Activated CD8-positive, alpha-beta memory T cell treated with anti-CD3 and anti-CD28 coated beads, Interleukin-2, amount 50 U/mL, for 1 hour (primary cell): ENCODE results near the gene CRIP2.

Source experiments
- DNase-seq: peaks from one replicate; pipeline ENCODE4 v3.0.0-alpha.2; 2020; ENCODE audit errors: extremely low read depth

The CRIP2 gene

DNA sequence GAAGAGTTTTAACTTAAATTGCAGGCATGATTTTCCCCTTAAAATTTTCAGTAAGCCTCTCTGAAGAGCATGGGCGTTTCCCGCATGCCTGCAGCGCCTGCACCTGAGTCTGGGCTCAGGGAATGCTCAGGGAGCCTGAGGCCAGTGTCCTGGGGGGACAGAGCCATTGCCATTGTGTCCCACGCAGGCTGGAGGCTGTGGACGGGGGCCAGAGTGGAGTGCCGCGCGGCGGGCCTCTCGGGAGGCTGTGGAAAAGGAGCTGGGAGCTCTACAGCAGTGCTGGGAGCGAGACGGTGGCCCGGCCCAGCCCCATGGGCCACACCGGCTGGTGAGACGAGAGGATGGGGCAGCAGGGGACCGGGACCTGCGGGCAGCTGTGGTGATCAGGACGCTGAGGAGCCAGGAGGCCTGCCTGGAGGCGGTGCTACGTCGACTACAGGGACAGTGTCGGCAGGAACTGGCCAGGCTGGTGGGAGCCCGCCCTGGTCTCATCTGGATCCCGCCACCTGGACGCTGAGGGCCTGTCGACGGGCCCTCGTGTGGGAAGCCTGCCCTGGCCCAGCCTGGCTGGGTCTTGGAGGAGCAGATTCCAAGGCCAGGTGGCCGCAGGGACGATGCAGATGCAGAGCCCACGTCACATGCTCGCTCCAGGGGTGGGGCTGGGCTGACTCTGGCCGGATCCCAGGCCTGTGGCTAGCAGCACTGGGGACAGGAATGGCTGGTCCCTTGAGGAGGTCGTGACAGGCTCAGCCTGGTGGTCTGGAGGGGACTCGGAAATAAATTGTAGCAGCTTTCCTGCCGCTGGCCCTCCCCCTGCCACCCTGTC, 24.0 kb downstream of the CRIP2 start:
- DNase-seq = no peak

GRCh38 chr14:105499256-105500035, 24.8 kb downstream of the CRIP2 start:
- no peak for DNase-seq

GRCh38 chr14:105500036-105500725, 25.6 kb downstream of the CRIP2 start:
- DNase-seq = no peak

GRCh38 chr14:105500726-105501101, 26.1 kb downstream of the CRIP2 start:
- DNase-seq = no peak

DNA sequence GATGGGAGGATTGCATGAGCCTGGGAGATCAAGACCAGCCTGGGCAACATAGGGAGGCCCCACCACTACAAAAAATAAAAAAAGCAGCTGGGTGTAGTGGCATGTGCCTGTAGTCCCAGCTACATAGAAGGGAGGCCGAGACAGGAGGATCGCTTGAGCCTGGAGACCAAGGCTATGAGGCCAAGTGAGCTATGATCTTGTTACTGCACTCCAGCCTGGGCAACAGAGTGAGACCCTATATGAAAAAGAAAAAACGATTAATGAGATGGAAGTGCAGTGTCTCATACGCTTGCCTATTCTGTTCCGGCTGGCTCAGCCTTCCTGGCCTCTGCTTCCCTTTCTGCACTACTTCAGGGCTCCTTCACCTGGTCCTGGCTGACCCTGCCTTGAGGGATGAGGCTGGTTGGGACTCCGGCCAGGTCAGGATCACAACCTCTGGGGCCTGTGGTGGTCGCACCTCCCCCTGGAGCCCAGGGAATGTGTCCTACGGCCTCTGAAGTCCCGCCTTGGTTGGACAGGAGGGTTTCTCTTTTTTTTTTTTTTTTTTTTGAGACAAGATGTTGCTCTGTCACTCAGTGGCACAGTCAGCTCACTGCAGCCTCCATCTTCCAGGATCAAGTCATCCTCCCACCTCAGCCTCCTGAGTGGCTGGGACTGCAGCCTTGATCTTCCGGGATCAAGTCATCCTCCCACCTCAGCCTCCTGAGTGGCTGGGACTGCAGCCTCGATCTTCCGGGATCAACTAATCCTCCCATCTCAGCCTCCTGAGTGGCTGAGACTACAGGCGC, 27.1 kb downstream of the CRIP2 start:
- DNase-seq = no peak

DNA sequence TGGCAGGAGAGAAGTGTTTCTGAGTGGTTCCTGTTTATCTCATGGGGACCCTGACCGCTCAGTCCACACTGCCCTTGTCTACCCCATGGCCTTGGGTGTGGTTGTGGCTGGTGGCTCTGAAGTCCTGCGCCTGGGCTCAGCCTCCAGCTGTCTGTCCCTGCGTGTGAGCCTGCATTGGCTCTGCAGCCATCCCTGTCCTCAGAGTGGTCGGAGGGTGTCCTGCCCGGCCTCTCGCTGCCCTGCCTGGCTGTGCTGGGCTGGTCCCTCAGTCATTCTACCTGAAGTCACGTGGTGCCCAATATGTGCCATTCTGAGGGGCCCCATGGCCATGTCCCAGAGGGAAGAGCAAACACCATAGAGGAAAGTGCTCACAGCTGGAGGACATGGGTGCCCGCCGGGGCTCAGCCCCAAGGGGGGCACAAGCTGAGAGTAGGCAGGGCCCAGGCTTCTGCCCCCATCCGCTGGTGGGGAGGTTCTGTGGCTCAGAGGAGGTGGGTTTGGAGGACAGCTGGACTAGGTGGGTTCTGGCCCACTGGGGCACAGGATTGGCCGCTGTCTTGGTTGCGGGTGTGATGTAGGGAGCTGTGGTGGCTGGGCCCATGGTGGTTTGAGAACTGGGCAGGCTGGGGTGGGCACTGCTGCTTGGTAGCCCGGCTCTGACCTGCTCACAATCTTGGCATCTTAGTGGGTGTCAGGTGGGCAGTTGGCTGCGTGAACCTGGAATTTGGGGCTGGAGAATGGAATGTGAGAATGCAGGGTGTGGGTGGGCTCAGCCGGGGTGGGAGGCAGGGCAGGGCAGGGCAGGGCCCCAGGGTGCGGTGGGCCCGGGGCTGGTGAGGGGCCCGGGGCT, 28.1 kb downstream of the CRIP2 start:
- no peak for DNase-seq

DNA sequence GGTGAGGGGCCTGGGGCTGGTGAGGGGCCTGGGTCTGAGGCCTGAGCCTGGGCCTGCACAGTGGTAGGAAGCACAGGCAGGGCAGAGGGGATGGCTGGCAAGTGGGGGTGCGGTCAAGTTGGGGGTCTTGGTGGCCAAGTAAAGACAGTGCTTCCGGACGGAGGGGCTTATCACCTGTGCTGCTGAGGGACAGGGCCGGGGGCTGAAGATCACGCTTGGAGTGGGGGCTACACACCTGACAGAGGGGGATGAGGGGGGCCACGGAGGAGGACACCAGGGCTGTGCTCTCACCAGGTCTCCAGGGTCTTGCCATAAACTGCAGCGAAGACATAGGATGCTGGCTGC, 28.6 kb downstream of the CRIP2 start:
- DNase-seq = no peak

- no peak for DNase-seq
Observed at GRCh38 chr14:105503935-105504692, 29.5 kb downstream of the CRIP2 start.

DNA sequence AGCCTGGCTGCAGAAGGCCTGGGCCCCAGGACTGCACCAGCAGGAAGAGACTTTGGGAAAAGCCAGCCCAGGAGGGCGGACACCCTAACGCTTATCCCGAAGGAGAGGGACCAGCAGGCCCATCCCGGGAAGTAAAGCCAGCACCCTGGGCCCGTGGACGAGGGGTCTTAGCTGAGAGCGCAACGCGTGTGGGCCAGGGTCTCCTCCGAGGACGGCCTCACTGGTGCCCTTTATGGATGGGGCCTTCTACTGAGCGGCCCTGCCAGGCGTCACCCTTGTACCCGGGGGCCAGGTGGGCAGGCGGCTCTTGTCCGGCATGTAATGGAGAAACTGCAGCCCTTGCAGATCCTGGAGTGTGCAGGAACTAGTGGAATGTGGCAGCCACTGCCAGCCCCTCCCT, 30.5 kb downstream of the CRIP2 start:
- DNase-seq = no peak

GRCh38 chr14:105507247-105507646, 32.6 kb downstream of the CRIP2 start:
- DNase-seq = no peak

GRCh38 chr14:105508069-105508468, 33.4 kb downstream of the CRIP2 start:
- DNase-seq = no peak

DNA sequence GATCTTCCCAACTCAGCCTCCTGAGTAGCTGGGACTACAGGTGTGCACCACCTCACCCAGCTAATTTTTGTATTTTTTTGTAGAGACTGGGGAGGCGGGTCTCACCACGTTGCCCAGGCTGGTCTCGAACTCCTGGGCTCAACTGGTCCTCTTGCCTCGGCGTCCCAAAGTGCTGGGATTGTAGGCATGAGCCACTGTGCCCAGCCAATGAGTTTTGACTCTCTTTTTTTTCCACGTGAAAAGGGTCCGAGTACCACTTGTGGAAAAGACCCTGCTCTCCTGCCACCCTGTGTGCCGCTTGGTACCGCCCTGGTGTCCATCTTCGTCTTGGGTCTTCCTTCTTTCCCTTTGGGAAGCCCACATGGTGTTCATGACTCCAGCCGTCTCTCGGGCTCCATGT, 34.0 kb downstream of the CRIP2 start:
- DNase-seq = no peak

DNA sequence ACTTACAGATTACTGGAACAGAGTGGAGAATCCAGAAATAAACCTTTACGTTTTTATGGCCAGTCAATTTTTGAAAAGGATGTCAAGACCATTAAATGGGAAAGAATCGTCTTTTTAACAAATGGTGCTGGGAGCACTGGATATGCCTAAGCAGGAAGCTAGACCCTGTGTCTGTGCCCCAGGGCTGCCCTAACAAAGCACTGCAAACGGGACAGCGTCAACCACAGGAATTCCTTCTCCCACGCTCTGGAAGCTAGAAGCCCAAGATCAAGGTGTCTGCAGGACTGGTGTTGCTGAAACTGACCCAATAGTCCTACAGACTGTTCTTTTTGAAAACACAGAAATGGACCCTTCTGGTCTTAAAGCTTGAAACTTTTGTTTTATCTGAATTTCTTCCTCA, 42.5 kb downstream of the CRIP2 start:
- DNase-seq = no peak

DNA sequence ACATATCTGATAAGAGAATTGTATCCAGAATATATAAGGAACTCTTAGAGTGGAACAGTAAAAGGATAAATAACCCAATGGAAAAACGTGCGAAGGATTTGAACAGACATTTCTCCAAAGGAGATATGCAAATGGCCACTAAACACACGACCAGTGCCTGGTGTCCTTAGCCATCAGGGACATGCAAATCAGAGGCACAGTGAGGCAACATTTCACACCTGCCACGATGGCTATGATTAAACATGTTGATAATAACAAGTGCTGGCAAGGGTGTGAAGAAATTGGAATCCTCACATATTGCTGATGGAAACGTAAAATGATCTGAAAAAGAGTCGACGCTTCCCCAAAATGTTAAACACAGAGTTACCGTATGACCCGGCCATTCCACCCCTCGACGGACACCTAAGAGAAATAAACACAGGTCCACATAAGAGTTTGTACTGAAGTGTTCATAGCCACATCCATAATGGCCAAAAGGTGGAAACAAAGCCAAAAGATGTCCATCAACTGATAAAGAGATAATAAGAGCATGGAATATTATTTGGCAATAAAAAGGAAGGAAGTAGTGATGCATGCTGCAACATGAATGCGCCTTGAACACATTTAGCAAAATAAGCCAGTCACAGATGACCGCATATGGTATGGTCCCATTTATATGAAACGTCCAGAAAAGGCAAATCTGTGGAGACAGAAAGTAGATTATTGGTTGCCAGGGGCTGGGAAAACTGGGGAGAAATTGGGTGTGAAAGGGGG, 45.5 kb downstream of the CRIP2 start:
- DNase-seq = no peak

DNA sequence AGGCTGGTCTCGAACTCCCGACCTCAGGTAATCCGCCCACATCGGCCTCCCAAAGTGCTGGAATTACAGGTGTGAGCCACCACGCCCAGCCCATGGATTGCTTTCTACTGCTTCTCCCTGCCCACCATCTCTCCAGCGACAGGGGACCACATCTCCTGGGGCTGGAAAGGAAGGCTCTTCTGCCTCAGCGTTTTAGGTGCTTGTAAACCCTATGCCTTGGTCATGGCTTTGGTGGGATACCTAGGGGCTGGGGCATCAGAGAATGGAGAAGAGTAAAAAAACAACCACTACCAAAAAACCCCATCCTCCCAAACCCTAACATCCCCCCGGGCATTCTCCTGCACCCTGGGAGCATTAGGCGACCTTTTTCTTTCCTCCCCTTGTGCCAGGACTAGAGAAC, 50.7 kb downstream of the CRIP2 start:
- DNase-seq = no peak

- no peak for DNase-seq
Observed at GRCh38 chr14:105525861-105526775, 51.5 kb downstream of the CRIP2 start, which contains the start of gene TMEM121. Gene TMEM121, plus strand, starts transcription at chr14:105526583. Its CDS starts 2,252 bp downstream, at chr14:105528835.

DNA sequence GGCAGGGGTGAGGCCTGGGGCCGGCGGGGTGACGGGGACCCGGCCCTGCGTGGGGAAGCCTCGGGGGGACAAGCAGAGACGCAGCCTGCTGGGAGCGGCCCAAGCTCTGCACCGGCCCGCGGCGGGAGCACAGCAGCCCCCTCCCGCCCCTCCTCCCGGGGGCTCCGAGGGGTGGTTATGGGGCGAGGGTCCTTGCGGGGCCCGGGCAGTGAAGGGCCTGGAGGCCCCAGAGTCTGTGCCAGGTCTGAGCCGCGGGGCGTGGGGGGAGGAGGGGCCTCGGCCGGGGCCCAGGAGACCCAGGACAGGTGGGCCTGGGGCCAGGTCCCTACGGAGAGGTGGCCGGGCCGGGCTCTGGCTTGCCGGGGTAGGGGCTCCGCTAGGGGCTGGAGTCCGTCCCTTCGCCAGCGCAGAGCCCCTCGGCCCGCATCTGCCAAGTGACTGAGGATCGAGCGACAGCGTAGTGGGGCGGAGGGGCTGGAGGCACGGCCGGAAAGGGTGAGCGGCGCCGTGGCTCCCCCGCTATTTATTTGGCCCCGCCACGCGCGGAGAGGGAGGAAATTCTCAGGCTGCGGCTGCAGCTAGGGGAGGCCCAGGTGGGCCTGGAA, 52.3 kb downstream of the CRIP2 start:
- DNase-seq = no peak

- DNase-seq = no peak
Observed at GRCh38 chr14:105527381-105527825, 52.8 kb downstream of the CRIP2 start.
